ENCODE results near the gene ZDHHC16.

DNA sequence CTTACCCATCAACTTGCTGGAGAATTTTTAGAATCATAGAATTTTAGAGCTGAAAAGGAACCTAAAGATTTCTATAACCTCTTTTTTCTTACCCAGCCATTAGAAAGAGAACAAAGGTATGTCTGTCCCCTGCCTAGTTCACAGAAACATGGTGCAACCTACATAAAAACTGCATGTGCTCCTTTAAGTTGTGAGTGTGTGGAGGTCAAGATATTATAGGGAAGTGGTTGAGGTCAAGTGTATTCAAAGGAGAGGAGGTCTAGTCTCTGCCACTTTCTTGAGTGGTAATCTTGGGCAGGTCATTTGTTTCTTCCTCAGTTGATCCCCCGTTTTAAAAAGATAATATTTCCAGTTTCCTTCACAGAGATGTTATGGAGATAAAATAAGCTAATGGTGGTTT, 59.2 kb downstream of the ZDHHC16 start:
- TF ChIP-seq, protein P1, sequence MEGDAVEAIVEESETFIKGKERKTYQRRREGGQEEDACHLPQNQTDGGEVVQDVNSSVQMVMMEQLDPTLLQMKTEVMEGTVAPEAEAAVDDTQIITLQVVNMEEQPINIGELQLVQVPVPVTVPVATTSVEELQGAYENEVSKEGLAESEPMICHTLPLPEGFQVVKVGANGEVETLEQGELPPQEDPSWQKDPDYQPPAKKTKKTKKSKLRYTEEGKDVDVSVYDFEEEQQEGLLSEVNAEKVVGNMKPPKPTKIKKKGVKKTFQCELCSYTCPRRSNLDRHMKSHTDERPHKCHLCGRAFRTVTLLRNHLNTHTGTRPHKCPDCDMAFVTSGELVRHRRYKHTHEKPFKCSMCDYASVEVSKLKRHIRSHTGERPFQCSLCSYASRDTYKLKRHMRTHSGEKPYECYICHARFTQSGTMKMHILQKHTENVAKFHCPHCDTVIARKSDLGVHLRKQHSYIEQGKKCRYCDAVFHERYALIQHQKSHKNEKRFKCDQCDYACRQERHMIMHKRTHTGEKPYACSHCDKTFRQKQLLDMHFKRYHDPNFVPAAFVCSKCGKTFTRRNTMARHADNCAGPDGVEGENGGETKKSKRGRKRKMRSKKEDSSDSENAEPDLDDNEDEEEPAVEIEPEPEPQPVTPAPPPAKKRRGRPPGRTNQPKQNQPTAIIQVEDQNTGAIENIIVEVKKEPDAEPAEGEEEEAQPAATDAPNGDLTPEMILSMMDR (IDR thresholded peaks at IDR 0.05): no peak
- TF ChIP-seq POLR2A (IDR thresholded peaks at IDR 0.05): no peak
